NOMO-1 (cell line): Measurements from ENCODE around the gene PTPRN2.
"Not testable (repeated sequence)": the region's sequence is repeated elsewhere in the genome, so short reads cannot be mapped to it uniquely, and the experiment has no call there.

Experiments
- DNase-seq, 2 experiments: peaks; one replicate each; lab custom pipeline; 2025; ENCODE audit not compliant: unreplicated experiment in 2 of 2; lab: John Stamatoyannopoulos, UW

Gene PTPRN2

DNA sequence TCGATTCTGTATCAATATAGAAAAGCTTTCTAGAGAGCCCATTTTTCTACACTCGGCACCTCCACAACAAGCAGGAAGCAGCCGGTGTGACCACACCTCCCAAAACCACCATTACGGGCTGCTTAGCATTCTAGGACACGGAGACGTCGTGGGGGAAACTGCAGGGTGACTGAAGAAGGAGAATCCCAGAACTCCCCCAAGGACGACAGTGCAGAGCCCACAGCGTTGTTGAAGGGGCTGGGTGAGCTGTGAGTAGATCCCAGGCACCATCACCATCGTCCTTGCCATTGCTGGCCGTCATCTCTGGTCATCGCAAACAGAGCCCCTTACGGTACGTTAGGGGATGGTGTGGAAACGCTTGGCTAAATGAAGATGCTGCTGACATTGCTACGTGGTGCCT is 351.8 kb downstream of the PTPRN2 start:
- DNase-seq = no peak

DNA sequence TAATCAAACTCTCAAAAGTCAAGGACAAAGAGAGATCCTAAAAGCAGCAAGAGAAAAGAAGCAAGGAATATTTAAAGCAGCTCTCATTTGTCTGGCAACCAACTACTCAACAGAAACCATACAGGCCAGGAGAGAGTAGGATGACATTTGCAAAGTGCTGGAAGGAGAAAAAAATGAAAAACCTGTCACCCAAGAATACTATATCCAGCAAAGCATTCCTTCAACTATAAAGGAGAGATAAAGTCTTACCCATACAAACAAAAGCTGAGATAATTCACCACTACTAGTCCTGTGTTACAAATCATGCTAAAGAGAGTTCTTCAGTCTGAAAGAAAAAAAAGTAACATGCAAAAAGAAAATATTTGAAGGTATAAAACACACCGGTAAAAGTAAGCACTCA is 357.7 kb downstream of the PTPRN2 start:
- DNase-seq = no peak

DNA sequence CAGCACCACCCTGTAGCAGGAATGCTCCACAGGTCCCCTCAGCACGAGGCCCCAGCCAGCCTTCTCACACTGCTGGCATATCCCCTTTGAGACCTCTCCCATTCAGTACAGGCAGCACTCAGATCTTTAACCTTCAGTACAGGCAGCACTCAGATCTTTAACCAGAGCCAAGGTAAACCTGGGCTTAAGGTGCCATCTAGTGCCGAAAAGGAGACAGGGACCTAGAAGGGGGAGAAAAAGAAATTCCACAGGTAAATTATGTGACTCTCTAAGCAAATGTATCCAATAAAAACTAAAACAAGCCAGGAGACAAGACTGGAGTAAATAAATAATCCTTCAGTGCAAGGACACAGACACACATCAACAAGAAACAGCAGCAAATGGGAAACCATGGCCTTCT is 358.6 kb downstream of the PTPRN2 start:
- no peak for DNase-seq

DNA sequence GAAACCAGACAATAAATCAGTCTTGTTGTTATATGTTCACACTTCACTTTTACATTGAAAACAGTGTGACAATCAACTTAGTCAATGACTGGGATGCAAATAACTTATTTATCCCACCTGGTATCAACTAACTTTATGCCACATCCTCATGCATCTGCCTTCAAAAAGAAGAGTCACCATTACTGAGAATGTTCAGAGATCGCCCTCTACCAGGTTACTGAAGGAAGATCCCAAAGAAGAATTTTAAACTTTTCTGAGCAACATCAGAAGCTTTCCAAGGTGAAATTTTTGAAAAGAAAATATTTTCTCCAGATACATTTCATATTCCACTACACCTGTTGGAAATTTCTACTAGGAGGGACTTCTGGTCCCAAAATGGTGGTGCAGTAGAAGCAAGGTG is 359.5 kb downstream of the PTPRN2 start:
- DNase-seq = no peak

DNA sequence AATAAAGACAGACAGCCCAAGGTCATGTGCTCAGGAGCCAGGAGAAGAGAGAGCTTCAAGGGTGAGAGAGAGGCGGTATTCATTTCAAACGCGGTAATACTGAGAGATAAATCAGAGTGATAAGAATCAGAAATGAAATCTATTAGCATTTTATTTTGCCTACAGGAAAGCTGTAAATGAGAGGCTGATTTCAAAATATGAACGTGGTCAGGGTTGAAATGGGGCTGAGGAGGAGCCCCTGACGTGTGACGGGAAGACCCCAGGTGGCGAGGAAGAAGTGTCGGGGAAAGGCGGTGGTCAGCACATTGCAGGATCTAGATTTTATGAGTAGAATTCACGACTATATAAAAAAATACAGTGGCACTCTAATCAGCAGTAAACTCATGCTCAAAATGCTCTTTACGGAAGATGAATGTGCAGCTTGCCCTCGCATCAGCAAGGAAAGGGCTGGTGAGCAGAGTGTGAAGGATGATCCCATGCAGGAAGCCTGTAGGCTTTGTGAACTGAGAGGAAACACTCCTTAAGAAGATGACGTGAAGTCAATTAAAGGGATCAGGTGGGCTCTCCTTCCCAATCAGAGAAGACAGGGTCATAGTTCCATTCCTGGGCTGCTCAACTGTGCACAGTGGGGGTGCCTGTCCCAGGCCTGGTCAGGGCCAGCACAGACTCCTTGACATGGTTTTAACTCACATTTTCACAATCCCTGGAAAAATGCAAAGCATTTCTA is 360.2 kb downstream of the PTPRN2 start:
- DNase-seq = no peak

DNA sequence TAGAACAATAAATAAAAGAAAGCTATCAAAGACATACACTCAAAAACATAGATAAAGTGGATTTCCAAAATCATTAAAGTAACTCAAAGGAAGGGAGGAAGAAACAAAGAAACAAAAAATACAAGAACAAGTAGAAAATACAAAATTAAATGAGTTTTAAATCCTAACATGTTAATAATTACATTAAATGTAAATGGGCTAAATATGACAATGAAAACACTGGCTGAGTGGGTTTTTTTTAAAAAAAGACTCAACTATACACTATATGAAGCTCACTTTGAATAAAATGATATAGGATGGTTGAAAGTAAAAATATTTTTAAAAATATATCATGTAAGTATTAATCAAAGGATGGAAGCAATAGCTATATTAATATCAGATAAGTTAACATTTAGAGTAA is 371.4 kb downstream of the PTPRN2 start:
- DNase-seq = no peak

DNA sequence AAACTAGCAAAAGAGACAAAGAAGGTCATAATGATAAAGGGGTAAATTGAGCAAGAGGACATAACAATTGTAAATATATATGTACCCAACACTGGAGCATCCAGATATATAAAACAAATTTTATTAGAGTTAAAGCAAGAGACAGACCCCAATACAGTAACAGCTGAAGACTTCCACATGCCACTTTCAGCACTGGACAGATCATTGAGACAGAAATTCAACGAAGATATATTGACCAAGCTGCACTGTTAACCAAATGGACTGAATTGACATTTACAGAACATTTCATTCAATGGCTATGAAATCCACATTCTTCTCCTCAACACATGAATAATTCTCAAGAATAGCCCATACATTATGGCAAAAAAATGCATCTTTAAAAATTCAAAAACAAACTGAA is 378.2 kb downstream of the PTPRN2 start:
- DNase-seq = no peak

DNA sequence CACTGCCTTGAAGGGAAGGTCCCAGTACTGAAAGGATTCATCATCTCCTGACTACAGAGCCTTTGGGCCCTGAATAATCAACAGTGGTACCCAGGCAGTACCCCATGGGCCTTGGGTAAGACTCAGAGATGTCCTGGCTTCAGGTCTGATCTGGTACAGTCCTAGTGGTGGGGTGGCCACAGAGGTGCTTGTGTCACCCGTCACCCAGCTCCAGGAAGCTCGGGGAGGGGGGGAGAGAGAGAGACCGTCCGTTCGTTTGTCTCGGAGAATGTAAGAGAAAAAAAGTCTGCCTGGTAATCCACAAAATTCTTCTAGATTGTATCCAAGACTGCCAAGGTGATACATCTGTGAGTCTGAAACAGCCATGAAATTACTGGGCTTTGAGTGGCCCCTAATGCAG is 381.3 kb downstream of the PTPRN2 start:
- no peak for DNase-seq

DNA sequence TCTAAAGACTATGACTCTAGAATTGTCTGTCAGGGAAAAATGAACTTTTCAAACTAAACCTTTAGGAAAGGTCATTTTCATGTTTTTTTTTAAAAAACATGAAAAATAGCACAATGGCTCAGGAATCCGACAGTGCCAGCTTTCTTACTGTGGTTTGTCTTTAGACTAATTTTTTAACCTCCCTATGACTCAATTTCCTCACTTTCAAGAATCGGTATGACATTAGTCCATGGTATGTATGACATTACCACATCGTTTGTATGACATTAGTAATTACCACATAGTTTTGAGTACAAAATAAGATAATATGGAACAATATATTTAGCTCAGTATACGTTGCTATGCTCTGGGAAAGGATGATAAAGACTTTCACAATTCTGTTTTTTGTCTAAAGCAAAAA is 383.2 kb downstream of the PTPRN2 start:
- DNase-seq = no peak

DNA sequence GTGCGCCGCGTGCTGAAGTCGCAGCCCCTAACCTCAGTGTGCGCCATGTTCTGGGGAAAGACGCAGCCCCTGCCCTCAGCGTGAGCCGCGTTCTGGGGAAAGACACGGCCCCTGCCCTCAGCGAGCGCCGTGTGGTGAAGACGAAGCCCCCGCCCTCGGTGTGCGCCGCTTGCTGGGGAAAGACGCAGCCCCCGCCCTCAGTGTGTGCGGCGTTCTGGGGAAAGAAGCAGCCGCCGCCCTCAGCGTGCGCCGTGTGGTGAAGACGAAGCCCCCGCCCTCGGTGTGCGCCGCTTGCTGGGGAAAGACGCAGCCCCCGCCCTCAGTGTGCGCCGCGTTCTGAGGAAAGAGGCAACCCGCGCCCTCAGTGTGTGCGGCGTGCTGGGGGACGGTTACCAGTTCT is 383.7 kb downstream of the PTPRN2 start:
- not testable (repeated sequence) for DNase-seq

DNA sequence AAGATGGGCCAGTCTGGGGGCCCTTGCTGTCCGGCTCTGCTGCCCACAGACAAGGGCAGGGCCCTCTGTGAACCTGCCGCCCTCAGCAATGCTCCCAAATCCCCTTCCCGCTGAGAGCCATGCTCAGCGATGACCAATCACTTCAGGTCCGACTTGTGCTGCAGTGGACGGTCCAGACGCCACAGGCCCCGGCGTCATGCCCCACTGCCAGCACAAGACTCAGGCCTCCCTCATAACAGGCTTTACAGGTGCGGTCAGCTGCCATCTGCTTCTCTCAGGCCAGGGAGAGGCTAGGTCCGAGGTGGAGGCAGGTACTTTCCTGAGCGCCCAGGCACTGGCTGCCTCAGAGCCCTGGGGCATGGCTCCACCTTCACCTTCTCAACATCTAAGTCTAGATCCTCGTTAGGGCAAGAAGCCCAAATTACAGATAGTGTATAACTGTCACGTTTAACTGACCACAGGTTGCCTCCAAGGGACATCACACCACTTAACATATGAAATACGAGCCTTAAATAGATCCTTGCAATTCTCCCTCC is 393.2 kb downstream of the PTPRN2 start:
- no peak for DNase-seq

DNA sequence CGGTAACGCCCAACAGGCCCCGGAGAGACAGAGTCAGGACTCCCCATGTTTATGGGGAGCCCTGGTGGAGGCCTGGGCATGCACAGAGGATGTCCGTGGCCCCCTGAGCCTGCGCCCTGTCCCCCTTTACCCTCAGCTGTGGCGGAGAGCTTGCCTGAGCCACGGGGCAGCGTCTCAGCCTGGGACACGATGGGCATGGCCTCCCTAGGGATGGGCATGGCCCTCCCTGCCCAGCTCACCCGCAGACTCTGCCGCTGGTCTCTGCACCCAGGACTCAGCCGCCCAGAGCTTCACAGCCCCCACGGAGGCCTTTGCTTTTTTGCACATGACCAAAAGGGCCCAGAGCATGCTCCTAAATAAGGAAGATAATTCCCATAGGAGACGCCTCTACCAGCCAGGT is 394.2 kb downstream of the PTPRN2 start:
- DNase-seq = no peak

DNA sequence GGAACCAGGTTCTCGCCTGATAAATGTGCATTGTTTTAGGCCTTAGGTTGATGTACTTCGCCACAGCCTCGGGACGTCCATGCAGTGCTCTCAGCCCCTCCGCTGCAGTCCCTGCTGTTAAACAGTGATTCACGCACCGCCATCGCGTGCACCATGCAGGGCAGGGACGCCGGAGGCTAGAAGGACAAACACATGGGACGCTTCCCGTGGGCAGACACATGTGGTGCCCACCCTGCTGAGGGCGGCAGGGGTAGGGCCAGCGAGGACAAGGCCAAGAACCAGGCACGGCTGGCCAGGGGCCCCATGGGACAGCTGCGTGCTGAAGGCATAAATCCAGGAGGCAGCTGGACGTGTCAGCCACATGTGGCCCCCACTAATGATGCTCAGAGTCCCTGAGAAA is 394.7 kb downstream of the PTPRN2 start:
- no peak for DNase-seq

DNA sequence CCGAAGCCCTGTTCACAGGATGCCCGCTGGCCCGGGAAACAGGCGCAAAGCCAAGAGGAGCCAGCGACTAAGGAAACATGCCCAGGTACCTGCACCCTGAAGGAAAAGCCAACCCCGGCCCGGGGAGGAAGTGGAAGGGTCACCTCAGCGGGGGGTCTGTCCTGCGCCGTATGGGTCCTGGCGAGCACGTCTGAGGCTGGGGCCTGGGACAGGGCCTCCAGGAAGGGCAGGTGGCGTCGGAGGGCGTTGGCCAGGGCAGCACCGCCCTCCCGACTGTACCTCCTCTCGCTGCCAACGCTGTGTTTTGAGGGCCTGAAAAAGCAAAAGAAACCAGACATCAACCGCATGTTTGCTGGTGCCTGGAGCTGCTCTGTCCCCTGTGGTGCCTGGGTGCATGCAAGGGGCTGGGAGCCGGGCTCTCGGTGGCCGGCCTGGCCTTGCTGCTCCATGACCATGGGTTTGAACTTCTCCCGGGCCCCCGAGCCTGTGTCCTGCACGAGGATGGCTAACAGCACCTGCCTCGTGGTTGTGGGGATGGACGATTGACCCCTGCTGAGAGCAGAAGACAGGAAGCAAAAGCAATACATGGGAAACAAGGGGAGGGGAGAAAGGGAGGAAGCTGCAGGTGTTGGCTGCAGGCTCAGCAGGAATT is 395.3 kb downstream of the PTPRN2 start:
- DNase-seq = no peak

DNA sequence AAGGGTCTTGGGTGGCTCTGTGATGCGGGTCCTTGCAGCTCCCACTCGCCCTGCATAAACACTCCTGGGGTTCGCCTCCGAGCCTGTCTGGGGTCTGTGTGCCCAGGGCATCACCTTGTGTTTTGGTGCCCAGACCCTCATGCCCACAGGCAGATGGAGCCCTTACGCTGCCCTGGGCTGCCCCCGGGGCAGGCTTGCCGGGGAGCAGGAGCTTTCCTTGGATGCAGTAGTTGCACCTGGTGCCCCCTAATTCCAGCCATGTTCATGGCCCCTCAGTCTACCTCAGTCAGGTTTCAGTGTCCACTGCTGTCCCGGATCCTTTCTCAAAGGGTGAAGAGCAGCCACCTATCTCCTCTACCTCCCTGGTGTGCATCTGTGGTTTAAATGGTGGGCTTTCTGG is 396.0 kb downstream of the PTPRN2 start:
- DNase-seq = no peak

DNA sequence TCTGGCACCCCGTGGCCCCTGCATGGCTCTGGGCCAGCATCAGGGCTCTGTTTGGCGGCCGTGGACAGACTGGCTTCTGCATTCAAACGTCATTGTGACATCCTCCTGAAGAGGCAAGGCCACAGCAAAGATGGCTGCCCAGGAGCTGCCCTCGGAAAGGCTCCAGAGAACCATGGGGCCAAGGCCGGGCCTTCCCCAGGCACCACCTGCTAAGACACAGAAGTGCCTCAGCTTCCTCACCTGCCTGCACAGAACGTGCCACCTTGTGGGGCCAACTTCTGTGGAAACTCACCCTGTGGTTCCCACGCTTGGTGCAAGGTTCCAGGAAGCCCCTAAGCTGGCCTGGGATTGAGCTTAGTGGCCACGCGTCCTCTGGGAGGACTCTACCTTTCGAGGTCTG is 396.9 kb downstream of the PTPRN2 start:
- no peak for DNase-seq

DNA sequence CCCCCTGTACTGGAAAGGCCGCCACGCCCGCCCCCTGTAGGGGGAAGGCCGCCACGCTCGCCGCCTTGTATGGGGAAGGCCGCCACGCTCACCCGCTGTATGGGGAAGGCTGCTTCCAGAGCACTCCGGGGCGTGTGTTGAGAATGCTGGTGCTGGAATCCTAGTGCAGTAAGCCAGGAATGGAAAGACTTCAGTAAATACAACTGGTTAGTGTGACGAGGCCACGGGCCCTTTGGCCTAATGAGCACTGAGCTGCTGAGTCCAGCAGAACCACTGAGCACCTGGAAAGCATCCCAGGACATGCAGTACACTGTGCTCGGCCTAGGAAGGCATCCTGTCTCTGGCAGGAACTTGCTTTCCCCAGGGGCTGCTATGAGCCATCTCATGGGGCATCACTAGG is 398.9 kb downstream of the PTPRN2 start:
- no peak for DNase-seq

DNA sequence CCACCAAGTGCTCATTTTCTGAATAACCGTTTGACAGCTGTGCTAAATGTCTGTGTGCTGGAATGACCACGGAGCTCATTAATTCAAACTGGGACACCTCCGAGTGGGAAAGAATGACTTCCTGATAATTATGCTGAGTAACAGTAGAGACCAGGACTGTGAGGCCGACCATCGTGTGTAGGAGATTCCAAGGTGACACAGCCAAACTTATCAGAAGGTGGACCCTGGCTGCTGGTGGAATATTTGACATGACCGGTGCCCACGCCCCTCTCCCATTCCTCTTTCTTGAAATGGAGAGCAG is 400.0 kb downstream of the PTPRN2 start:
- DNase-seq = no peak

DNA sequence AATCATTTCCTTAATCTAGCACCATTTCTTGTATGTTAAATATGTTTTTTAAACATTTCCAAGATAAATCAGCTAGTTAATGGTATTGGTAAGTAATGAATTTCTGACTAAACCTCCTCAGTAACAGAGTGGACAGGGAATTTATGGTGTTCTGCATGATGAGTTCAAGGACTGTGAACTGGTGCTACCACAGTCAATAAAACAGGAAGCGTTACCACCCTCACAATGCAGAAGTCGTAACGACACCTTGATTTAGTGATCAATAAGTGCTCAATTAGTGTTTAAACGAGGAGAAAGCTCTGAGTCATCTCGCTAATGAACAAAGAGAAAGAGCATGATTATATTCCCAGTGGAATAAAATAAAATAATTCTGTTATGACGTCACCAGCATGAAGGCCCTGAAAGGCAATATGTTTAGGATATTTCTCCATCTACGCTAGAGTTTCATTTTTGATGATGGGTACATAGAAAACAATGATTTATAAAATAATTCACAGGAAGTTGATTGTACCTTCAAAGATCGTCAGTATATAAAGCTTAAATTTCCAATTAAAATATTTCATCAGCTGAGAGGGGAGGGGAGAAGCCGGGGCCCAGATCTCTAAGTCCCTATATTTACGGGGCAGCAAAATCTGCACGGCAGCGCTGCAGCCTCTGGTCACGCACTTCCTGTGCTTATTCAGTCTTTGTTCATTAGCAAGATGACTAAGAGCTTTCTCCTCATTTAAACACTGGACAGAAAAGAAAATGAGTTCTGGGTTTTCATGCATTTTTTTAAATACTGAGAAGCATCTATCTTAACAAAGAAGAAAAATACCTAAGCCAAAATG is 400.5 kb downstream of the PTPRN2 start:
- DNase-seq = no peak

DNA sequence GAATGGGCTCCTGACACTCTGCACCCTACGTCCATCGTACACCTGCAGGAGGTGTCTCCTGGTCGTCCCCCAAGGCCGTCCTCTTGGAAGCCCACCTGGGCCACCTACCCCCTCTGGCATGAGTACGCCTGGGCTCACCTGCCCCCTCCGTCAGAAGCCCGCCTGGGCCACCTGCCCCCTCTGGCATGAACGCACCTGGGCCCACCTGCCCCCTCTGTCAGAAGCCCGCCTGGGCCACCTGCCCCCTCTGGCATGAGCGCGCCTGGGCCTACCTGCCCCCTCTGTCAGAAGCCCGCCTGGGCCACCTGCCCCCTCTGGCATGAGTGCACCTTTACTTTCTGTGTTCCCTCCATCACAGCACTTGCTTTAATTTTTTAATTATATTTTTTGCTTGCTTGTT is 401.2 kb downstream of the PTPRN2 start:
- no peak for DNase-seq

DNA sequence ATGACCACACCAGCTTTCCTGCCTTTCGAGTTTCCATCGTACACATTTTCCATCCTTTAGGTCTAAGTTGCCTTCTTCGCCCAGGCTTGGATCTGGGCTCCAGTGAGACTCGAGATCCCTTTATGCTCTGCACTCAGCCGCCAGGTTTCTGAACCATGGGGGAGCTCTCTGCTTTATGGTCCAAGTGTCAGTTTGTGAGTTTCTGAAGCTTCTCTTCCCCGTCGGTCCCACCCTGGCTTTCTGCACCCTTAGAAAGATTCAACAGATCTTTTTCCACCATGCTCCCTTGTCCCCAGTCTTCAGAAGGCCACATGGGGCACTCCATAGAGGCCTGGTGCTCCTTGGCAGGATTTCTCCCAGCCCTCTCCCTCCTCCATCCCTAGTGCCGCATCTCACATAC is 402.0 kb downstream of the PTPRN2 start:
- no peak for DNase-seq

DNA sequence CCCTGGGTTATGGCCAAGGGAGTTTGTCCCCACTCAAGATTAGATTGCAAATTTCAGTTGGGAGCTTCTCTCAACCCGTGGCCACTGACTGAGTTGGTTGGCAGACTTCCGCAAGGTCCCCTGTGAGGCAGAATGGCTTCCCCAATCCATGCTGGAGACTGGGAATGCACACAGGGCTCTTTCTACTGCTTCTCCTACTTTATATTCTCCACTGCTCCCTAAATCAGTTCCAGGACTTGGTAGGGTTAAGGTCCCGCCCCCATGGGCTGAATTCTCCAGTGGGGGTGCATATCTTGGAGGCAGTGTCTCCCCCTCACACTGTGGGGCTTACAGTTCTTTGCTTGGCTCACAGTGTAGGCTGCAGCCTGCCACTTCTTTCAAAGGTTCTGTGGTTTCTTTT is 404.2 kb downstream of the PTPRN2 start:
- DNase-seq = no peak
